Measurements from ENCODE around the gene PRKN.

- TF ChIP-seq CTCF (IDR thresholded peaks at IDR 0.05; ENCODE audit: low read depth, low read length) (no peak), POLR2A (IDR thresholded peaks at IDR 0.05; ENCODE audit: extremely low read depth, insufficient read length) (no peak)
Observed at GRCh38 chr6:162543221-162543620, 184.3 kb downstream of the PRKN start.
